HG02588 (cell line): ENCODE results near the gene TOP2A.
A peak's percentile ranks its signal among the peaks of the same experiment; 100 is the strongest.

Experiments
- ATAC-seq: cut with Tn5 transposase; IDR thresholded peaks from one replicate; pipeline ENCODE4 v1.9.1; 2021; ENCODE audit warnings: mild to moderate bottlenecking, moderate library complexity; ENCODE audit not compliant: unreplicated experiment

TOP2A gene

GRCh38 chr17:40417609-40418427 is at the start of gene TOP2A:
Gene TOP2A, minus strand, starts transcription at chr17:40417896. Its CDS starts 105 bp downstream, at chr17:40417791.
- ATAC-seq: peak; percentile 94

GRCh38 chr17:40467281-40467867 is 49.7 kb upstream of the TOP2A start:
- no peak for ATAC-seq

- ATAC-seq: no peak
Measured at GRCh38 chr17:40466298-40466971, 48.7 kb upstream of the TOP2A start.

- no peak for ATAC-seq
Measured at GRCh38 chr17:40464392-40464855, 46.7 kb upstream of the TOP2A start.

- ATAC-seq: no peak
Measured at GRCh38 chr17:40463122-40463550, 45.4 kb upstream of the TOP2A start.

- no peak for ATAC-seq
Measured at GRCh38 chr17:40462343-40463121, 44.8 kb upstream of the TOP2A start.

- ATAC-seq: no peak
Measured at GRCh38 chr17:40461732-40462342, 44.1 kb upstream of the TOP2A start.

GRCh38 chr17:40460968-40461731 is 43.5 kb upstream of the TOP2A start:
- no peak for ATAC-seq

GRCh38 chr17:40460604-40460967 is 42.9 kb upstream of the TOP2A start:
- no peak for ATAC-seq

- ATAC-seq: no peak
Measured at GRCh38 chr17:40459636-40460603, 42.2 kb upstream of the TOP2A start.

- no peak for ATAC-seq
Measured at GRCh38 chr17:40458851-40459482, 41.3 kb upstream of the TOP2A start.

GRCh38 chr17:40457964-40458791 is 40.5 kb upstream of the TOP2A start:
- no peak for ATAC-seq

GRCh38 chr17:40457369-40457768 is 39.7 kb upstream of the TOP2A start:
- no peak for ATAC-seq

- ATAC-seq: no peak
Measured at GRCh38 chr17:40456396-40456951, 38.8 kb upstream of the TOP2A start.

- no peak for ATAC-seq
Measured at GRCh38 chr17:40454613-40454995, 36.9 kb upstream of the TOP2A start.

- ATAC-seq: no peak
Measured at GRCh38 chr17:40453881-40454612, 36.4 kb upstream of the TOP2A start.
